GM12872 (cell line): ENCODE results near the gene FAHD2A.

Experiments used
- TF ChIP-seq, protein P1 (sequence below): IDR thresholded peaks from 3 replicates; pipeline ENCODE4 v1.5.1; 2011; ENCODE audit warnings: low read depth, mild to moderate bottlenecking, low read length, moderate library complexity; ENCODE audit not compliant: insufficient read depth

FAHD2A gene

DNA sequence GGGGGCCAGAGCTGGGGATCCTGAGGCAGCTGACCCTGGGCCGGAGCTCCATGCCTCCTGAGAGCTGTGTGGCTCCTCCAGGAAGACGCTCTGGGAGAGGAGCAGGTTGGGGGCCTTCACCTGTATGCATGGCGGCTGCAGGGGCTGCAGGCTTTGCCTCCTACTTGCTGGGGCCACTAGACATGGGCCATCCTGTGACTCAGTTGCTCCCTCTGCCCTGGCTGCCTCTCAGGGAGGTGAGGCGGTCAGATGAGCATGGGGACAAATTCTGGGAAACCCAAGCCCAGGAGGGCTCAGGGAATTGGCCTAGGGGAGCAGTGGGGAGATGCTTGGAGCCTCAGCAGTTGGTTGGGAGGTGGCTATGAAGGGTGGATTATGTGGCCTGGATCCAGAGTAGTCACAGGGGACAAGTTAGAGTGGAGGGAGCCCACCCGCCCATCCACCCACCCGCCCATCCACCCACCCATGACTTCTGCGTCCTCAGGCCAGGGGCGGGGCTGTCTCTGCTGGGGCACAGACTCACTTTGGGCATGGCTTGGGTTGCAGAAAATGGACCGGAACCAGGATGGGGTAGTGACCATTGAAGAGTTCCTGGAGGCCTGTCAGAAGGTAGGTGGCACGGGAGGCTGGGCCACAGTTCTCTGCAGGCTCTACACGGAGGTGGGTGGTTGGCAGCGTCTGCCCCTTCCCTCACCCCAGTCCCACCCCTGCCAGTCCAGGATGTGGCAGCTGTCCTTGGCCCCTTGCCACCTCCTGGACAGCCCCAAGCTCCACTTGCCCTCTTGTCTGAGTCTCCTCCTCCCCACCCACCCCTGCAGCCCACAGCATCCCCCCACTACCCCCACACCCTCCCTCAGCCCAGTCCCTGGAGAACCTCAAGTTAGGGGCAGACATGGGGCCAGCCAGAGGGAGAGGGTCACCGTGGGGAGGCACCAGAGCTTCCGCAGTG, 19.5 kb upstream of the FAHD2A start:
- TF ChIP-seq, protein P1, sequence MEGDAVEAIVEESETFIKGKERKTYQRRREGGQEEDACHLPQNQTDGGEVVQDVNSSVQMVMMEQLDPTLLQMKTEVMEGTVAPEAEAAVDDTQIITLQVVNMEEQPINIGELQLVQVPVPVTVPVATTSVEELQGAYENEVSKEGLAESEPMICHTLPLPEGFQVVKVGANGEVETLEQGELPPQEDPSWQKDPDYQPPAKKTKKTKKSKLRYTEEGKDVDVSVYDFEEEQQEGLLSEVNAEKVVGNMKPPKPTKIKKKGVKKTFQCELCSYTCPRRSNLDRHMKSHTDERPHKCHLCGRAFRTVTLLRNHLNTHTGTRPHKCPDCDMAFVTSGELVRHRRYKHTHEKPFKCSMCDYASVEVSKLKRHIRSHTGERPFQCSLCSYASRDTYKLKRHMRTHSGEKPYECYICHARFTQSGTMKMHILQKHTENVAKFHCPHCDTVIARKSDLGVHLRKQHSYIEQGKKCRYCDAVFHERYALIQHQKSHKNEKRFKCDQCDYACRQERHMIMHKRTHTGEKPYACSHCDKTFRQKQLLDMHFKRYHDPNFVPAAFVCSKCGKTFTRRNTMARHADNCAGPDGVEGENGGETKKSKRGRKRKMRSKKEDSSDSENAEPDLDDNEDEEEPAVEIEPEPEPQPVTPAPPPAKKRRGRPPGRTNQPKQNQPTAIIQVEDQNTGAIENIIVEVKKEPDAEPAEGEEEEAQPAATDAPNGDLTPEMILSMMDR, result no peak

DNA sequence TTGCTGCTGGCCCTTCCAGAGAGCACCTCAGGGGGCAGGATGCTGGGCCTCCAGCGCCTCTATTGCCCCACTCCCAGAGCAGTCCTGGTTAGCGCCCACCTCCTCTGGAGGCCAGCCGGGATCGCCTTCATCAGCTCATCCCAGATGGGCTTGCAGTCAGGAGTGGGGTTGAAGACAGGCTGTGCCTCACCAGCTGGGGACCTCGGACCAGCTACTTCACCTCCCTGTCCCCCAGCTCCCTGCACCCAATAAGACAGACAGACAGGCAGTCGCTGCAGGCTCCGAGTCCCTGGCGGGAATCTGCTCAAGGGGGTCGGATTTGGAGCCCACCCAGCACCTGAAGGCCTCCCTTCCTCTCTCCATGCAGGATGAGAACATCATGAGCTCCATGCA, 18.9 kb upstream of the FAHD2A start:
- TF ChIP-seq, protein P1, result no peak

GRCh38 chr2:95384854-95385569, 17.5 kb upstream of the FAHD2A start:
- TF ChIP-seq, protein P1, result no peak

GRCh38 chr2:95385570-95385984, 16.9 kb upstream of the FAHD2A start:
- TF ChIP-seq, protein P1, result no peak

DNA sequence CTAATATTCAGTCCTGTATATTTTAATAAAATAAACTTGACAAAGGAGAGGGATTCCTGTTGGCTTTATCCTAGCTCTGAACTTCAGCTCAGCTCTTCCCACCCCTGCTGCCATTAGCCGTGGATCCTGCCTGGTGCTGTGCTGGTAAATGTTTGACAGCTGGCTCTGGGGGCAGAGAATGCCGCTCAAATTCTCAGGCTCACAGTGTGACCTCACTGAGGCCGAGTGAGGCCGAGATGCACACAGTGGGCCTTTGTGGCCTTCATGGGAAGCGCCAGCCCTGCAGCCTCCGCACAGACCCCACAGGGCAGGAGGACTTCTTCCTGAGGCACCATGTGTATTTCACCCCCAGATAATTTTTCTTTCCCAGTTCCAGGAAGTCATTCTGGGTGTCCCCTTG, 16.5 kb upstream of the FAHD2A start:
- TF ChIP-seq, protein P1, result no peak

DNA sequence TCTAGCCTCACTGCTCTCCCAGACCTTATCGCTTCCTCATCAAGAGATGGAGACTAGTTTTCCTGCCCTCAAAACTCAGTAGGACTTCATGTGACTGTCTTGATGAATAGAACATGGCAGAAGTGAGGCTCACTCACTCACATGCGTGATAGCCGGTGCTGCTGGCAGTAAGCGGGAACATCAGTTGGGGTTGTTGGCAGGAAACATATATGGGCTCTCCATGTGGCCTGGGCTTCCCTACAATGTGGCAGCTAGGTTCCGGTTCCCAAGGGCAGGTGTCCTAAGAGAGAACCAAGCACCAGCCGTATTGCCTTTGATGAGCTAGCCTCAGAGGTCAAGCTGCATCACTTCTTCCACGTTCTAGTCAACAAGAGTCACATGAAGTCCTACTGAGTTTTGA, 15.2 kb upstream of the FAHD2A start:
- TF ChIP-seq, protein P1, result no peak

DNA sequence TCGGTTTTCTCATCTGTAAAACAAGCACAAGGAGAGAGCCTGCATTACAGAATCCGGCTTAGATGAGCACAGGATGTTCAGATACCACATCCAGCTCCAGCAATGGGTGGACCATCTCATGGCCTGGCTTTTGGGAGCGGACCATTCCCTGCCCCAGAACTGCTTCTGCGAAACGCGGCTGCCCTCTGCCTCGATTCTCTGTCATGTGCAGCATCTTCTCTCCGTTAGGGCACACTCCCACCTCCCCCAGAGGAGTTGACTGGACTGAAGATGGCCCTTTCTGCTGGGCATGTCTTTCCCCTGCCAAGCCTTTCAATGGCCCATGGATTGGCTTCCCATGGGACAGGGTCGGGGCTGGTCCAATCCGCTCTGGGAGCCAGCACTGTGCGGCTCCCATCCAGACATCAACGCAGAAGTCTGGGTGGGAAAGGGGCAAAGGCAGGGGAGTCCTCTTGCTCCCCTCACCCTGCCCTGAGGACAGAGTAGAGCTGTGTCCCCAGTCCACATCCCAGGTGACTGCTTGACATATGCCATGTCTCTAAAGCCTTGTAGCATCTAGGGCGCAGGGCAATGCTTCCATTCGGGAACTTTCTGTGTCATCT, 14.3 kb upstream of the FAHD2A start:
- TF ChIP-seq, protein P1, result no peak
